H9 (cell line): ENCODE measurements around the gene SLC2A1. TPM values are rescaled to one million over a fixed set of nuclear protein-coding genes. Genes with fewer than 3 reads are reported as not detected.

Source experiments
- DNase-seq: peaks from one replicate; pipeline ENCODE4 v3.0.0-alpha.2; 2017
- H2AFZ ChIP-seq: one replicate; pipeline ENCODE4 v1.6.1; 2013; ENCODE audit warnings: mild to moderate bottlenecking, low read length, control low read depth, moderate library complexity
- H2AK5ac ChIP-seq: 2 replicates; pipeline ENCODE4 v1.6.1; 2013; ENCODE audit warnings: low read length, control low read depth, mixed read lengths; ENCODE audit not compliant: insufficient read length
- H2BK120ac ChIP-seq: one replicate; pipeline ENCODE4 v1.6.1; 2013; ENCODE audit warnings: low read depth, mild to moderate bottlenecking, low read length, control low read depth, inconsistent platforms; ENCODE audit not compliant: poor library complexity, severe bottlenecking
- H2BK12ac ChIP-seq: 2 replicates; pipeline ENCODE4 v1.6.1; 2013; ENCODE audit warnings: low read length, control low read depth, mixed read lengths, low read depth; ENCODE audit not compliant: insufficient read length
- H2BK15ac ChIP-seq: 2 replicates; pipeline ENCODE4 v1.6.1; 2013; ENCODE audit warnings: low read depth, low read length, control low read depth
- H2BK20ac ChIP-seq: one replicate; pipeline ENCODE4 v1.6.1; 2013; ENCODE audit warnings: low read depth, mild to moderate bottlenecking, low read length, control low read depth, inconsistent platforms; ENCODE audit not compliant: poor library complexity, severe bottlenecking
- H2BK5ac ChIP-seq: 2 replicates; pipeline ENCODE4 v1.6.1; 2013; ENCODE audit warnings: low read length, control low read depth, mixed read lengths; ENCODE audit not compliant: insufficient read length
- H3K14ac ChIP-seq: 2 replicates; pipeline ENCODE4 v1.6.1; 2013; ENCODE audit warnings: low read length, control low read depth; ENCODE audit not compliant: insufficient read depth
- H3K18ac ChIP-seq: 2 replicates; pipeline ENCODE4 v1.6.1; 2013; ENCODE audit warnings: low read depth, mild to moderate bottlenecking, mixed read lengths, low read length, control low read depth; ENCODE audit not compliant: insufficient read length
- H3K23ac ChIP-seq: 2 replicates; pipeline ENCODE4 v1.6.1; 2013; ENCODE audit warnings: low read length, control low read depth, mixed read lengths, low read depth; ENCODE audit not compliant: insufficient read length
- H3K23me2 ChIP-seq: 2 replicates; pipeline ENCODE4 v1.6.1; 2013; ENCODE audit warnings: low read depth, mild to moderate bottlenecking, mixed read lengths, low read length, control low read depth; ENCODE audit not compliant: insufficient read length, poor library complexity, severe bottlenecking
- H3K27ac ChIP-seq: 2 replicates; pipeline ENCODE4 v1.5.1; 2013; ENCODE audit warnings: low read length, control low read depth, mixed read lengths, low read depth; ENCODE audit not compliant: insufficient read length
- H3K27me3 ChIP-seq: 2 replicates; pipeline ENCODE4 v1.6.1; 2013; ENCODE audit warnings: low read length, control low read depth, inconsistent platforms; ENCODE audit not compliant: insufficient read depth
- H3K4ac ChIP-seq: 2 replicates; pipeline ENCODE4 v1.6.1; 2013; ENCODE audit warnings: low read depth, mild to moderate bottlenecking, control low read depth, inconsistent platforms, low read length, moderate library complexity
- H3K4me1 ChIP-seq: 2 replicates; pipeline ENCODE4 v1.6.1; 2013; ENCODE audit warnings: low read length, control low read depth, inconsistent platforms; ENCODE audit not compliant: insufficient read depth
- H3K4me2 ChIP-seq: 2 replicates; pipeline ENCODE4 v1.6.1; 2013; ENCODE audit warnings: low read length, control low read depth, mixed read lengths; ENCODE audit not compliant: insufficient read length, insufficient read depth
- H3K56ac ChIP-seq: 2 replicates; pipeline ENCODE4 v1.6.1; 2013; ENCODE audit warnings: low read depth, mild to moderate bottlenecking, mixed read lengths, low read length, control low read depth; ENCODE audit not compliant: insufficient read length
- H3K79me1 ChIP-seq: 2 replicates; pipeline ENCODE4 v1.6.1; 2013; ENCODE audit warnings: low read depth, mild to moderate bottlenecking, moderate library complexity, low read length, control low read depth, inconsistent platforms; ENCODE audit not compliant: insufficient read depth, poor library complexity, severe bottlenecking
- H3K79me2 ChIP-seq: 2 replicates; pipeline ENCODE4 v1.6.1; 2013; ENCODE audit warnings: low read length, control low read depth, inconsistent platforms; ENCODE audit not compliant: insufficient read depth
- H3K9ac ChIP-seq: 2 replicates; pipeline ENCODE4 v1.6.1; 2013; ENCODE audit warnings: low read length, control low read depth, mixed read lengths; ENCODE audit not compliant: insufficient read length; ENCODE audit errors: extremely low read depth
- H3K9me3 ChIP-seq: one replicate; pipeline ENCODE4 v1.6.1; 2013; ENCODE audit warnings: low read depth, low read length, inconsistent platforms; ENCODE audit not compliant: control insufficient read depth
- H3T11ph ChIP-seq: one replicate; pipeline ENCODE4 v1.6.1; 2013; ENCODE audit warnings: mild to moderate bottlenecking, low read length, control low read depth, inconsistent platforms
- H4K20me1 ChIP-seq: one replicate; pipeline ENCODE4 v1.6.1; 2013; ENCODE audit not compliant: control insufficient read depth, insufficient read length, insufficient read depth
- H4K5ac ChIP-seq: 2 replicates; pipeline ENCODE4 v1.6.1; 2013; ENCODE audit warnings: low read depth, mild to moderate bottlenecking, mixed read lengths, low read length, control low read depth; ENCODE audit not compliant: insufficient read length
- H4K8ac ChIP-seq: replicated peaks from 2 replicates; pipeline ENCODE4 v1.6.1; 2013; ENCODE audit warnings: low read length, control low read depth, mixed read lengths, low read depth; ENCODE audit not compliant: insufficient read length
- H4K91ac ChIP-seq: 2 replicates; pipeline ENCODE4 v1.6.1; 2013; ENCODE audit warnings: low read depth, mild to moderate bottlenecking, moderate library complexity, mixed read lengths, low read length, control low read depth; ENCODE audit not compliant: insufficient read length
- H3K27ac Mint-ChIP-seq, 3 experiments: 2 replicates in 2 of 3; 3 replicates in 1 of 3; pipeline ENCODE4 v1.8.0; 2020 to 2021; ENCODE audit warnings: mixed read lengths in 3 of 3, mild to moderate bottlenecking in 1 of 3, moderate library complexity in 1 of 3
- H3K27me3 Mint-ChIP-seq: 2 replicates; pipeline ENCODE4 v1.8.0; 2021; ENCODE audit warnings: low read depth, mild to moderate bottlenecking, moderate library complexity, mixed read lengths
- H3K36me3 Mint-ChIP-seq, 3 experiments: 2 replicates in 2 of 3; 3 replicates in 1 of 3; pipeline ENCODE4 v1.8.0; 2020 to 2021; ENCODE audit warnings: low read depth in 3 of 3, mixed read lengths in 3 of 3; ENCODE audit not compliant: insufficient read depth in 1 of 3
- H3K4me1 Mint-ChIP-seq, 2 experiments: 2 replicates each; pipeline ENCODE4 v1.8.0; 2020; ENCODE audit warnings: mixed read lengths in 2 of 2
- H3K4me3 Mint-ChIP-seq, 2 experiments: 2 replicates in 1 of 2; 3 replicates in 1 of 2; pipeline ENCODE4 v1.8.0; 2020 to 2021; ENCODE audit warnings: mild to moderate bottlenecking in 2 of 2, mixed read lengths in 2 of 2, moderate library complexity in 1 of 2
- H3K9me3 Mint-ChIP-seq, 2 experiments: 2 replicates in 1 of 2; 3 replicates in 1 of 2; pipeline ENCODE4 v1.8.0; 2020; ENCODE audit warnings: mild to moderate bottlenecking in 2 of 2, mixed read lengths in 2 of 2, moderate library complexity in 1 of 2
- CTCF ChIP-seq: fragments of 200-600 bp; sonication (generic); conservative IDR thresholded peaks from 3 replicates; pipeline ENCODE4 v1.8.0; 2021; ENCODE audit warnings: antibody characterized with exemption, mild to moderate bottlenecking
- WGBS: extraction: QIAGEN DNeasy Blood & Tissue Kit; methylation state at CpG from one replicate; pipeline ENCODE4 v1.1.7; 2013; ENCODE audit warnings: missing lambda C conversion rate, low lambda C conversion rate, mixed read lengths; ENCODE audit not compliant: insufficient read length; ENCODE audit errors: extremely low coverage; 5-methylcytosine and 5-hydroxymethylcytosine counted together
- total RNA-seq: library from RNA; stranded (reverse); gene quantifications from 2 replicates; pipeline ENCODE4 v1.2.1, GENCODE V29; 2021

Gene SLC2A1
- total RNA-seq, 1 experiment from 2014 or later, result 186 TPM

GRCh38 chr1:42981255-42981805, 22.7 kb upstream of the SLC2A1 start:
- Histone ChIP-seq H2BK15ac (no peak overlapping the region), H2AFZ (no peak overlapping the region), H3K9me3 (no peaks in the 10 kb centered on the region), H4K8ac (no peak overlapping the region), H3K79me1 (no peaks in the 10 kb centered on the region), H3K4me2 (no peak overlapping the region), H4K91ac (no peak overlapping the region), H3K18ac (no peak overlapping the region), H3K4me1 (peaks cover 13% of the 10 kb centered on the region; the same call in 1 of the 2 replicates), H2BK5ac (no peak overlapping the region), H2BK20ac (no peak overlapping the region), H3K4ac (no peak overlapping the region), H3K56ac (no peak overlapping the region), H3T11ph (no peak overlapping the region), H3K27me3 (no peaks in the 10 kb centered on the region), H2BK12ac (no peak overlapping the region), H3K9ac (no peak overlapping the region), H3K79me2 (no peaks in the 10 kb centered on the region), H3K23me2 (no peaks in the 10 kb centered on the region), H2AK5ac (no peak overlapping the region), H4K5ac (no peak overlapping the region), H3K27ac (no peak overlapping the region), H4K20me1 (no peaks in the 10 kb centered on the region), H3K14ac (no peak overlapping the region), H2BK120ac (no peak overlapping the region), H3K23ac (no peak overlapping the region)
- no peak overlapping the region; a peak in 1 of 7 replicates for H3K27ac Mint-ChIP-seq
- H3K27me3 Mint-ChIP-seq, result no peaks in the 10 kb centered on the region
- peaks cover 29 to 44% (median 43%) of the 10 kb centered on the region in 3 experiments for H3K36me3 Mint-ChIP-seq
- TF ChIP-seq CTCF, result no peak
- no peak for DNase-seq
- WGBS, result no CpG with 5 or more reads among the region's 4 CpGs
- no peak overlapping the region for H3K4me3 Mint-ChIP-seq
- peaks cover 21 to 24% of the 10 kb centered on the region in 2 experiments for H3K4me1 Mint-ChIP-seq
- no peaks in the 10 kb centered on the region for H3K9me3 Mint-ChIP-seq
